IgD-negative memory B cell (primary cell): ENCODE measurements around the gene SIK3. TPM values are rescaled to one million over a fixed set of nuclear protein-coding genes. Genes with fewer than 3 reads are reported as not detected.

Source experiments
- H3K27ac Mint-ChIP-seq, 3 donors: one replicate each; pipeline ENCODE4 v1.8.0; 2020 to 2022; ENCODE audit warnings: mild to moderate bottlenecking in 3 of 3, mixed read lengths in 3 of 3, moderate library complexity in 1 of 3
- H3K27me3 Mint-ChIP-seq: one replicate; pipeline ENCODE4 v1.8.0; 2021; ENCODE audit warnings: mixed read lengths
- H3K36me3 Mint-ChIP-seq: one replicate; pipeline ENCODE4 v1.8.0; 2020; ENCODE audit warnings: mild to moderate bottlenecking, mixed read lengths
- H3K4me1 Mint-ChIP-seq, 3 donors: one replicate each; pipeline ENCODE4 v1.8.0; 2020 to 2022; ENCODE audit warnings: mixed read lengths in 3 of 3, mild to moderate bottlenecking in 1 of 3
- H3K4me3 Mint-ChIP-seq, 4 donors: one replicate each; pipeline ENCODE4 v1.8.0; 2020 to 2022; ENCODE audit warnings: mild to moderate bottlenecking in 4 of 4, mixed read lengths in 4 of 4, moderate library complexity in 3 of 4
- H3K9me3 Mint-ChIP-seq, 3 donors: one replicate each; pipeline ENCODE4 v1.8.0; 2020 to 2021; ENCODE audit warnings: mixed read lengths in 3 of 3, mild to moderate bottlenecking in 1 of 3
- polyA plus RNA-seq: library from polyadenylated mRNA; unstranded; fragments of 300-500 nt; fragmentation: Illumina TruSeq; gene quantifications from one replicate; pipeline ENCODE4 v1.2.3, GENCODE V29; 2021

The SIK3 gene
- polyA plus RNA-seq, 1 donor from 2014 or later = 25.1 TPM

GRCh38 chr11:116930177-116930576 is 168.1 kb downstream of the SIK3 start:
- Mint-ChIP-seq H3K27me3 (no peaks in the 10 kb centered on the region), H3K4me1 (peaks cover 61 to 72% (median 71%) of the 10 kb centered on the region in 3 donors), H3K9me3 (peaks cover 0 to 6% (median 0%) of the 10 kb centered on the region in 3 donors), H3K27ac (peak overlapping the region; percentile 92 to 100 (median 99)), H3K36me3 (peaks cover 8% of the 10 kb centered on the region), H3K4me3 (peak overlapping the region; percentile 78 to 88 (median 84))

DNA sequence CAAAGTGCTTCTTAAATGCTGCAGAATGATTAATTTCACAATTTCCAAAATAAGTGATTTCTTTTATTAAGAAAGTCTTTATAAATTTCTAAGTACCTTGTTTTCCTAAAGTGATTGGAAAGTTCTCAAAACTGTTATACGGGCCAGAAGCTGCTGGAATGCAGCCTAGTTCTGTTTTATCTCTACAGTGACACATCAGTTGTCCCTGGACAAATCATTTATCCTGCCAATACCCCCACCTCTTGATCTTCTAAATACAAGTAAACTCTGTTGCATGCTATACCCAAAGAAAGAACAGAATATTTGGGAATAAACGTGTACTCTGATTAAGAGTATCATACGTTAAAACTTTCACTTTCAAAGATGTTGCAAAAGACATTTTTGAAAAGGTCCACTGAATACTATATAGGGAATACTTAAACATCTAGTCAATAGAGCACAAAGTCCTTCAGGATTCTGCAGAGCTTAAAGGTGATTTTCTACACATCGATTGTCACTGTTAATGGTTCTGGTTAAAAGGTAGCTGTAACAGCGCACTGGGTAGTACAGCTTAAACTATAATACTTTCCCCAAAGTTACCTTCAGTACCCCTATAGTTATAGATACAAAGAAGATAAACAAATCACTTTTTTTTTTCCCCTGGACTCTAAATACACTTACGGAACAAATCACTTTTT is 168.7 kb downstream of the SIK3 start:
- peaks cover 68 to 78% (median 77%) of the 10 kb centered on the region in 3 donors for H3K4me1 Mint-ChIP-seq
- H3K27me3 Mint-ChIP-seq = no peaks in the 10 kb centered on the region
- peaks cover 10% of the 10 kb centered on the region for H3K36me3 Mint-ChIP-seq
- peaks cover 0 to 6% (median 0%) of the 10 kb centered on the region in 3 donors for H3K9me3 Mint-ChIP-seq
- H3K4me3 Mint-ChIP-seq = peak overlapping the region; percentile 78 to 88 (median 84)
- H3K27ac Mint-ChIP-seq = peak overlapping the region; percentile 92 to 100 (median 99)

DNA sequence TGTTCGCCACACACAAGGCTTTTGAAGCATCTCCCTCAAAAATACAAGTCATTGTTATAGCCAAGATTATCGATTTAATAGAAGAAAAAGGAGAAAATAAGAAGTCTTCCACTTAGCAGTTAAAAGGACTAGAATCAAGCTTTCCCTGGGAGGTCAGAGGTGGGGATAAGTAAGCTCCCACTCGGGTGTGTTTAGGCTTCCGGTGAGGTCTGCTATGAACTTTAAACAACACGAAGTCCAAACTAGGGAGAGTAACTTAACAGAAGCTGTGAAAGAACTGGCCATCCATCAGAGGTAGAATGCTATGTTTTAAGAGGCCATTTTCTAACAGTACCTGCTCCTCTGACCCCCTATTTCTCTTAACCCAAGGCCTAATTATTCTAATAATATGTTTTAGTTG is 169.4 kb downstream of the SIK3 start:
- Mint-ChIP-seq H3K4me1 (peaks cover 66 to 81% (median 73%) of the 10 kb centered on the region in 3 donors), H3K27me3 (no peaks in the 10 kb centered on the region), H3K4me3 (peak overlapping the region in 3 of 4 donors; percentile 66 to 88 (median 83)), H3K36me3 (peaks cover 8% of the 10 kb centered on the region), H3K9me3 (peaks cover 0 to 5% (median 0%) of the 10 kb centered on the region in 3 donors), H3K27ac (peak overlapping the region; percentile 92 to 100 (median 99))

GRCh38 chr11:116928102-116928777 is 170.0 kb downstream of the SIK3 start:
- no peaks in the 10 kb centered on the region for H3K27me3 Mint-ChIP-seq
- peak overlapping the region; percentile 92 to 100 (median 99) for H3K27ac Mint-ChIP-seq
- H3K9me3 Mint-ChIP-seq = no peaks in the 10 kb centered on the region
- peak overlapping the region; percentile 39 to 88 (median 74) for H3K4me3 Mint-ChIP-seq
- H3K36me3 Mint-ChIP-seq = peaks cover 4% of the 10 kb centered on the region
- H3K4me1 Mint-ChIP-seq = peaks cover 68 to 82% (median 74%) of the 10 kb centered on the region in 3 donors

DNA sequence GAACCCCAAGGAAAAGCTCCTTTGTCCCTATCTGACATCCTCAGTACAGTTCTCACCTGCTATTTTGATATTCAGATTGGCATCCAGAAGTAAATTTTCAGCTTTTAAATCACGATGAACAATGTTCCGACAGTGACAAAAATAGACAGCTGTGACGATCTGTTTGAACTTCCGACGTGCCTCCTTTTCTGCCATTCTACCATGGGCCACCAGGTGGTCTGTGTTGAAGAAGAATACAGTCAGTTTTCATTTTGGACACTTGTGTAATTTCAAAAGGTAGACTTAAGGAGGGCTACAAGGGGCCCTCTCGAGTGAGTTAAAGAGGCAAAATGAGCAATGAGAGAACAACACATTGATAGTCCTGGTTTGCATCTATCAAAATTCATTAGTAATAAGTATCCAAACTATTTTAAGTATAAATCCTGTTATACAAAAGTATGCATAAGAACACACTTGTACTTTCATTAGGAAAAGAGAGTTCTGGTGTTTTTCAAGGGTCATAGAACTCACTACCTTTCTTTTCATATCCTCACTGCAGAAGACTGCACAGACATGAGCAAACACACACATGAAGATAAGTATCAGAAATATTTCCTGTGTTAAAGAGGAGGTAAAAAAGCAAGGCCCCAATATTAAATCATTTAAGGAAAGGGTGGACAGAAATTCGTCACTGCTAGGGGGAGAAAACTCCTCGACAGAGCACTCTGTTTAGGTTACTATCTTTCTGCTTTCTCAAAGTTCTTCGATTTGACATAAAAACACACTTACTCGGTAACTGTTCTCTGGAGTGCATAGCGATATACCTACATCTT is 170.9 kb downstream of the SIK3 start:
- H3K4me1 Mint-ChIP-seq = peaks cover 62 to 78% (median 72%) of the 10 kb centered on the region in 3 donors
- H3K4me3 Mint-ChIP-seq = peak overlapping the region; percentile 65 to 88 (median 74)
- H3K36me3 Mint-ChIP-seq = peaks cover 4% of the 10 kb centered on the region
- H3K27ac Mint-ChIP-seq = peak overlapping the region; percentile 92 to 100 (median 99)
- no peaks in the 10 kb centered on the region for H3K9me3 Mint-ChIP-seq
- H3K27me3 Mint-ChIP-seq = no peaks in the 10 kb centered on the region

DNA sequence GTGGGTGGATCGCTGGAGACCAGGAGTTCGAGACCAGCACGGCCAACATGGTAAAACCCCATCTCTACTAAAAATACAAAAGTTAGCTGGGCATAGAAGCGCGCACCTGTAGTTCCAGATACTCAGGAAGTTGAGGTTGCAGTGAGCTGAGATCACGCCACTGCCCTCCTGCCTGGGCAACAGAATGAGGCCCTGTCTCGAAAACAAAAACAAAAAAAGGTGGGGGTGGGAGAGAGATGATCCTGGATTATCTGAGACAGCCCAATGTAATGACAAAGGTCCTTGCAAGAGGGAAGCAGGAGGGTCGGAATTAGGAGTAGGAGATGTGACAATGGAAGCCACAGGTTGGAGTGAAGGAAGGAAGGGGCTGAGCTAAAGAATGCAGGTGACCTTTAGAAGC is 173.2 kb downstream of the SIK3 start:
- Mint-ChIP-seq H3K9me3 (no peaks in the 10 kb centered on the region), H3K27ac (peak overlapping the region; percentile 88 to 99 (median 98)), H3K4me1 (peaks cover 46 to 60% (median 56%) of the 10 kb centered on the region in 3 donors), H3K36me3 (peaks cover 7% of the 10 kb centered on the region), H3K27me3 (no peaks in the 10 kb centered on the region), H3K4me3 (peak overlapping the region; percentile 58 to 94 (median 79))

GRCh38 chr11:116918925-116919655 is 179.1 kb downstream of the SIK3 start:
- Mint-ChIP-seq H3K9me3 (no peaks in the 10 kb centered on the region), H3K27me3 (no peaks in the 10 kb centered on the region), H3K4me3 (no peak overlapping the region), H3K27ac (no peak overlapping the region), H3K36me3 (peaks cover 5% of the 10 kb centered on the region), H3K4me1 (peaks cover 12 to 37% (median 16%) of the 10 kb centered on the region in 3 donors)

- H3K27ac Mint-ChIP-seq = no peak overlapping the region
- H3K4me1 Mint-ChIP-seq = peaks cover 6 to 30% (median 10%) of the 10 kb centered on the region in 3 donors
- H3K4me3 Mint-ChIP-seq = no peak overlapping the region
- no peaks in the 10 kb centered on the region for H3K9me3 Mint-ChIP-seq
- no peaks in the 10 kb centered on the region for H3K27me3 Mint-ChIP-seq
- H3K36me3 Mint-ChIP-seq = peaks cover 5% of the 10 kb centered on the region
Observed at GRCh38 chr11:116917632-116918031, 180.6 kb downstream of the SIK3 start.

GRCh38 chr11:116916886-116917285 is 181.3 kb downstream of the SIK3 start:
- Mint-ChIP-seq H3K27ac (peak overlapping the region in 1 of 3 donors; percentile 5), H3K9me3 (no peaks in the 10 kb centered on the region), H3K27me3 (no peaks in the 10 kb centered on the region), H3K36me3 (peaks cover 5% of the 10 kb centered on the region), H3K4me1 (peaks cover 6 to 33% (median 12%) of the 10 kb centered on the region in 3 donors), H3K4me3 (peak overlapping the region in 1 of 4 donors; percentile 63)

GRCh38 chr11:116916052-116916451 is 182.2 kb downstream of the SIK3 start:
- Mint-ChIP-seq H3K36me3 (peaks cover 5% of the 10 kb centered on the region), H3K27me3 (no peaks in the 10 kb centered on the region), H3K4me1 (peaks cover 6 to 37% (median 12%) of the 10 kb centered on the region in 3 donors), H3K9me3 (no peaks in the 10 kb centered on the region), H3K27ac (no peak overlapping the region), H3K4me3 (peak overlapping the region in 2 of 4 donors; percentile 3 to 68)

GRCh38 chr11:116913000-116913399 is 185.2 kb downstream of the SIK3 start:
- peak overlapping the region in 2 of 3 donors; percentile 8 to 28 for H3K27ac Mint-ChIP-seq
- no peak overlapping the region for H3K4me3 Mint-ChIP-seq
- H3K4me1 Mint-ChIP-seq = peaks cover 11 to 27% (median 16%) of the 10 kb centered on the region in 3 donors
- no peaks in the 10 kb centered on the region for H3K9me3 Mint-ChIP-seq
- no peaks in the 10 kb centered on the region for H3K27me3 Mint-ChIP-seq
- peaks cover under 1% of the 10 kb centered on the region for H3K36me3 Mint-ChIP-seq

DNA sequence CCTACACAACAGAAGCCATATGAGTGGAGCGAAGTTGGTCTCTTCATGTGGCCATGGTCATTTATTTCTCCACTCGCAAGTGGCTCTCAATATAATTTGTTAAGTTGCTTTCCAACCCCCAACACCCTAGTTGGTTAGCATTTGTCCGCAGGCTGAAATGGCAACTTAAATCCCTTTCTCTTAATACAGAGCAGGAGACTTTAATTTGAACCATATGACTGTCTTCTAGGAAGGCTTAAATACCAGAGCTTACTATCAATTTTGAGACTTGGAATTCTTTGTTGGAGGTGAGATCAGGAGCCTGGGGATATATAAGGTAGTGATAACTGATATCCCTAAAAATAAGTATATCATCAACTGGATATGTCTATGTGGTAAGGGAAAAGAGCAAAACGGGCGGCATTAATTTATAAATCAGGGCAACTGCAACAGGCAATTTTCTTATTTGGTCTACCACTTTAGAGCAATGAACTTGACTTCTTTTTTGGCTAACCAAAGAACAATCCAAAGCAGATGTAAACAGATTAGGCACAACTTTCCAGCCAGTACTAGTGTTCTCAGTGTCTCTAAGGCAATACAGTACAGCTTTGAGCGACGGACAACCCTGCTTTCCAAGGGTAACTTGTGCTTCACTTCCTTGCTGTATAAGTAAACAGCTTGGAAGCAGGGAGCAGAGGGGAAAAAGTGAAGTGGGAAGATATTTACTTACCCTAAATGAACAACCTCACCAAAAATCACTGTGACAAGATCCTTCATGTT is 186.1 kb downstream of the SIK3 start:
- Mint-ChIP-seq H3K36me3 (no peaks in the 10 kb centered on the region), H3K4me1 (peaks cover 11 to 27% (median 16%) of the 10 kb centered on the region in 3 donors), H3K27ac (no peak overlapping the region), H3K9me3 (no peaks in the 10 kb centered on the region), H3K4me3 (no peak overlapping the region), H3K27me3 (no peaks in the 10 kb centered on the region)

DNA sequence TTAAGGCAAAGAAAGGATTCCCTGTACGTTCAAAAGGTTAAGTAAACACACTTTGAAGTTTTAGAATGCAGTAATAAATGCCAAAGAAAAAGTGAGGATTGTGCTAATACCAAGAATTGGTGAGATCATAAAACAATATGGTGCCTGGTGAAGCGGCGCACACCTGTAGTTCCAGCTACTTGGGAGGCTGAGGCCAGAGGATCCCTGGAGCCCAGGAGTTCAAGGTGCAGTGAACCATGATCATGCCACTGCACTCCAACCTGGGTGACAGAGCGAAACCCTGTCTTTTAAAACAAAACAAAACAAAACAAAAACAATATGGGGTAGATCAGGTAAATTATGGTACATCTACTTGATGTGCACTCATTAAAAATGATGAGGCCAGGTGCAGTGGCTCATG is 187.4 kb downstream of the SIK3 start:
- Mint-ChIP-seq H3K9me3 (no peaks in the 10 kb centered on the region), H3K36me3 (no peaks in the 10 kb centered on the region), H3K27me3 (no peaks in the 10 kb centered on the region), H3K27ac (peak overlapping the region in 1 of 3 donors; percentile 43), H3K4me3 (no peak overlapping the region), H3K4me1 (peaks cover 6 to 23% (median 14%) of the 10 kb centered on the region in 3 donors)
